Measurements from ENCODE around the gene USP44.

DNA sequence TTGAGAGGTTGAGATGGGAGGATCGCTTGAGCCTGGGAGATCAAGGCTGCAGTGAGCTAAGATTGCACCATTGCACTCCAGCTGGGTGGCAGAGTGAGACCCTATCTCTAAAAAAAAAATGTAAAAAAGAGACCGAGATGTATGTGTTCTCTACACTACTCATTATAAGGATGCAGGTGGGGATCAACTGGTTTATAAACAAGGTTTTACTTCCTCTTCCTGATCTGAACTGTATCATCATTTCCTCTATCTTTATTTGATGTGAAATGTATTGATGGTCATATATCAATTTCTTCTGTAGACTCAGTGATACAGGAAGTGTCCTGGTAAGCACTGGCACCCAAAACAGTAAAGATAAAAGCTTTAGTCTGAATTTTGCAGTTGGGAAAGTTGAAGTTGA is 20.1 kb upstream of the USP44 start:
- TF ChIP-seq CTCF (IDR thresholded peaks at IDR 0.05; ENCODE audit: insufficient read depth, low read length, poor library complexity, severe bottlenecking) (no peak), EZH2phosphoT487 (conservative IDR thresholded peaks at IDR 0.05; ENCODE audit: low read length) (no peak)

All from SU-DHL-6 (cell line).